Glutamatergic neuron (in vitro differentiated cells): Measurements from ENCODE around the gene GRK4. TPM values are rescaled to one million over a fixed set of nuclear protein-coding genes. Genes with fewer than 3 reads are reported as not detected.

Experiments
- DNase-seq: peaks from one replicate; pipeline ENCODE4 v3.0.0; 2022
- H3K27ac Mint-ChIP-seq: one replicate; pipeline ENCODE4 v1.8.0; 2020; ENCODE audit warnings: mild to moderate bottlenecking, mixed read lengths, inconsistent platforms; ENCODE audit not compliant: unreplicated experiment
- H3K27me3 Mint-ChIP-seq: one replicate; pipeline ENCODE4 v1.8.0; 2020; ENCODE audit warnings: mild to moderate bottlenecking, moderate library complexity, mixed read lengths, inconsistent platforms; ENCODE audit not compliant: unreplicated experiment
- H3K36me3 Mint-ChIP-seq: one replicate; pipeline ENCODE4 v1.8.0; 2020; ENCODE audit warnings: mild to moderate bottlenecking, mixed read lengths, inconsistent platforms; ENCODE audit not compliant: unreplicated experiment
- H3K4me1 Mint-ChIP-seq: one replicate; pipeline ENCODE4 v1.8.0; 2020; ENCODE audit warnings: mild to moderate bottlenecking, low read depth, mixed read lengths, inconsistent platforms; ENCODE audit not compliant: unreplicated experiment
- H3K4me3 Mint-ChIP-seq: one replicate; pipeline ENCODE4 v1.8.0; 2020; ENCODE audit warnings: mild to moderate bottlenecking, mixed read lengths, inconsistent platforms; ENCODE audit not compliant: unreplicated experiment
- H3K9me3 Mint-ChIP-seq: one replicate; pipeline ENCODE4 v1.8.0; 2020; ENCODE audit warnings: mild to moderate bottlenecking, moderate library complexity, mixed read lengths, inconsistent platforms; ENCODE audit not compliant: unreplicated experiment
- total RNA-seq: library from RNA; stranded (reverse); fragmentation: NEBNext Ultra II Directional; extraction: Animal tissue kit (Norgen Biotek cat#: 25700); gene quantifications from one replicate; pipeline ENCODE4 v1.2.1, GENCODE V29; 2021; ENCODE audit not compliant: unreplicated experiment
- TF ChIP-seq, protein P1 (sequence below): fragments of 200-600 bp; sonication (generic); IDR thresholded peaks from one replicate; pipeline ENCODE4 v1.5.0; 2021; ENCODE audit not compliant: partially characterized antibody, unreplicated experiment

Gene GRK4
- total RNA-seq, 1 donor from 2014 or later, result 34.5 TPM

DNA sequence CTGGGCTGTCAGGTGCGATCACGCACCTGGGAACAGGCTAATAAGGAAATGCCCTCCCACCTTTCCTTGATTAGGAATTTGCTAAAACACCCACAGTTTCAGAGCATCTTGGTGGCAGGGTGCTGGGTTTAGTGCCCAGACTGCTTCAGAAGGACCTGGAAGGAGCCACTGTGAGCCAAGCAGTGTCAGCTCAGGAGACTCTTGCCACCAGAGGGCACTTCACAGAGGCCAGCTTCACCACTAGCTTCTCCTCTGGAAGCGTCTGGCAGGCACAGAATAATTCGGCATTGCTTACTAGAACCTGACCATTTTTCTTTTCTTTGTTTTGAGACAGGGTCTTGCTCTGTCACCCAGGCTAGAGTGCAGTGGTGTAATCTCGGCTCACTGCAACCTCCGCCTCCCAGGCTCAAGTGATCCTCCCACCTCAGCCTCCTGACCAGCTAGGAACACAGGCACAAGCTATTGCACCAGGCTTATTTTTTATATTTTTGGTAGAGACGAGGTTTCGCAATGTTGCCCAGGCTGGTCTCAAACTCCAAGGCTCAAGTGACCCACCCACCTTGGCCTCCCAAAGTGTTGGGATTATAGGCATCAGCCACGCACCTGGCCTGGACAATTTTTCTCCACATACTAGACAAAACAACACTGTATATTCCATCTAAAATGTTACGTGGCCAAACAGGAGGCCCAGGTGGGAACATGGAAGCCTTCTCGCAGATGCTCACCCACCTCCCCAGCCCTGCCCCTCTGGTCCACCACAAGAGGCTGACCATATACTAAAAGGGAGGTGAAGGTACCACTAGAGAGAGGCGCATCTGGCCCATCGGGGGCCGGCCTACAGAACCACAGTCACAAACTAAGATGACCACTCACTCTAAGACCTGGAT is 14.2 kb upstream of the GRK4 start:
- Mint-ChIP-seq H3K27ac (no peak overlapping the region), H3K4me1 (no peaks in the 10 kb centered on the region), H3K27me3 (peaks cover 7% of the 10 kb centered on the region), H3K4me3 (no peak overlapping the region), H3K9me3 (peaks cover 4% of the 10 kb centered on the region), H3K36me3 (peaks cover 3% of the 10 kb centered on the region)
- TF ChIP-seq, protein P1, sequence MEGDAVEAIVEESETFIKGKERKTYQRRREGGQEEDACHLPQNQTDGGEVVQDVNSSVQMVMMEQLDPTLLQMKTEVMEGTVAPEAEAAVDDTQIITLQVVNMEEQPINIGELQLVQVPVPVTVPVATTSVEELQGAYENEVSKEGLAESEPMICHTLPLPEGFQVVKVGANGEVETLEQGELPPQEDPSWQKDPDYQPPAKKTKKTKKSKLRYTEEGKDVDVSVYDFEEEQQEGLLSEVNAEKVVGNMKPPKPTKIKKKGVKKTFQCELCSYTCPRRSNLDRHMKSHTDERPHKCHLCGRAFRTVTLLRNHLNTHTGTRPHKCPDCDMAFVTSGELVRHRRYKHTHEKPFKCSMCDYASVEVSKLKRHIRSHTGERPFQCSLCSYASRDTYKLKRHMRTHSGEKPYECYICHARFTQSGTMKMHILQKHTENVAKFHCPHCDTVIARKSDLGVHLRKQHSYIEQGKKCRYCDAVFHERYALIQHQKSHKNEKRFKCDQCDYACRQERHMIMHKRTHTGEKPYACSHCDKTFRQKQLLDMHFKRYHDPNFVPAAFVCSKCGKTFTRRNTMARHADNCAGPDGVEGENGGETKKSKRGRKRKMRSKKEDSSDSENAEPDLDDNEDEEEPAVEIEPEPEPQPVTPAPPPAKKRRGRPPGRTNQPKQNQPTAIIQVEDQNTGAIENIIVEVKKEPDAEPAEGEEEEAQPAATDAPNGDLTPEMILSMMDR, result no peak
- DNase-seq, result no peak

DNA sequence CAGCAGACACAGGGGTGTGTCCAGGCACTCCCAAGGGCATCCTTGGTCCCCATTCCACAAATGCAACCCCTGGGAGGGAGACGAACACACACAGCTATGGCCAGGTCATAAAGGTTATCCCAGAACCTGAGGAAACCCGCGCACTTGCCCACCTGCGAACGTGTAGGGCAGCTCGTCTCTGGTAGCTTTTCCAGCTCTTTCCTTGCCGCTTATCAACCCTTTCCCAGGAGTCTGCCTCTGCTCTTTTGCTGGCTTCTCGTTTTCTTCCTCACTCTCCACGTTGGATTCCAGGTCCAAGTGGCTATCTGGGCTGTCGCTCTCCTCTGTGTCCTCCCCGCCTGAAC is 13.6 kb upstream of the GRK4 start:
- H3K27me3 Mint-ChIP-seq, result peaks cover 7% of the 10 kb centered on the region
- TF ChIP-seq, protein P1, result no peak
- peaks cover 3% of the 10 kb centered on the region for H3K36me3 Mint-ChIP-seq
- H3K4me1 Mint-ChIP-seq, result no peaks in the 10 kb centered on the region
- no peak for DNase-seq
- H3K9me3 Mint-ChIP-seq, result peaks cover 4% of the 10 kb centered on the region
- no peak overlapping the region for H3K4me3 Mint-ChIP-seq
- no peak overlapping the region for H3K27ac Mint-ChIP-seq

DNA sequence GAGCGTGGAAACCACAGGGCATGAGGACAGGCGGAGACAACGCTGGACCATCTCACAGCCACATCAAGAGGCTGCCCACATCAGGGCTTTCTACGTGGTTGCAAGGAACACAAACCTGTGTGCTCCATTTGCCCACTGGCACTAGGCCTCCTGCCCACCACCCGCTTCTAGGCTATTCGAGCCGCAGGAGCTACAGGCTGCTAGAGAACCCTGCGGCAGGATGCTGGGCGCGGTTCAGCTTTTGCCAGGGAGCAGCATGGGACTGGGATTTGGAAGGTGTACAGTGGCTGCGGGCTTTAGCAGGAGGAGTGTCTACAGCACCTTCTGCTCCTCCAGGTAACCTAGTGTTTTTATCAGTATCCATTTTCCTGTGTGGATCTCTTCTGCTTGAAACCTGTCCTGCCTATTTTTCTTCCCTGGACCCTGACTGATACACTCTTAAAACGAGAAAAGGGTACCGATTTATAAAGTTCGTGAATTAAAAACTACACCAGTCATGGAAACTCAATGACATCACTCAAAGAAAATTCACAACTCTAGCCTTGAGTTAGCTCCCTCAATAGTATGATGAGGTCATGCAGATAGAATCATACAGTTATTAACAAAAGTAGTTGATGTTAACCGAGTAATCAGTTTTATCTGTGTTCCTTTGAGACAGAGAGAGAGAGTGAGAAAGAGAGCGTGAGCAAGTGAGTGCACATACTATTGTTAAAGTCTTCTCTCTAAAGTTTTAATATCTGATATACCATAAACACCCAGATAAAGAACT is 13.0 kb upstream of the GRK4 start:
- Mint-ChIP-seq H3K4me3 (no peak overlapping the region), H3K9me3 (peaks cover 4% of the 10 kb centered on the region), H3K4me1 (no peaks in the 10 kb centered on the region), H3K27me3 (peaks cover 7% of the 10 kb centered on the region), H3K27ac (no peak overlapping the region), H3K36me3 (peaks cover 3% of the 10 kb centered on the region)
- no peak for DNase-seq
- TF ChIP-seq, protein P1, result no peak

DNA sequence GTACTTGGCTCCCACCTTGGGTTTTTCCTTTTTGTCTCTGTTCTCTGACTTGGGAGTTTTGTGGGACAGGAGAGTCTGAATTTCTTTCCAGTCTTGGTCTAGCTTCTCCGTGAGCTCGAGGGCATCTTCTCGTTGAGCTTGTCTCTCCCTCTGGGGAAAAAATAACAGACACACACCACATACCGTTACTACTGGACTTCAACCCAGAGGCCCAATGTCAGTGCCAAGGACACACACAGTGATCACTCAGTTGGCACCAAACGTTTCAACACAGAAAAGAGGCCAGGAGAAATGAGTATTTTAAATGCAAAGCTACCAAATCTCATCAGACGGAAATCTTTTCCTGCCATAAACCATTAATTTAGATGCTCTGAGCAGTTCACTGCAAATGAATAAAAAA is 9.9 kb upstream of the GRK4 start:
- no peak for DNase-seq
- peaks cover 5% of the 10 kb centered on the region for H3K9me3 Mint-ChIP-seq
- no peak overlapping the region for H3K27ac Mint-ChIP-seq
- peaks cover 7% of the 10 kb centered on the region for H3K27me3 Mint-ChIP-seq
- H3K4me3 Mint-ChIP-seq, result no peak overlapping the region
- peaks cover 6% of the 10 kb centered on the region for H3K4me1 Mint-ChIP-seq
- TF ChIP-seq, protein P1, result no peak
- H3K36me3 Mint-ChIP-seq, result no peaks in the 10 kb centered on the region
